Psoas muscle (tissue), 8 donors: ENCODE data around the gene PARP1. TPM values are rescaled to one million over a fixed set of nuclear protein-coding genes. Genes with fewer than 3 reads are reported as not detected.

Experiments
- ATAC-seq, 4 donors: fragments of 200-7000 bp; cut with Tn5 transposase; one replicate each; pipeline ENCODE4 v1.9.1; 2020; ENCODE audit warnings: moderate library complexity in 3 of 4, mild to moderate bottlenecking in 2 of 4
- DNase-seq, 2 donors: peaks; one replicate each; pipeline ENCODE4 v3.0.0-alpha.2; 2020
- H3K27ac ChIP-seq: fragments of 200-600 bp; one replicate; pipeline ENCODE4 v1.8.0; 2022
- H3K27me3 ChIP-seq, 3 donors: fragments of 200-600 bp in 1 of 3; one replicate each; pipeline versions ENCODE4 v1.6.1 to v1.8.0; 2013 to 2022; ENCODE audit warnings: low read length in 2 of 3, mild to moderate bottlenecking in 2 of 3, moderate library complexity in 1 of 3; ENCODE audit not compliant: insufficient read depth in 3 of 3
- H3K36me3 ChIP-seq, 2 donors: fragments of 200-600 bp in 1 of 2; one replicate each; pipeline versions ENCODE4 v1.6.1 to v1.8.0; 2013 to 2022; ENCODE audit warnings: low read depth in 1 of 2, mild to moderate bottlenecking in 1 of 2, moderate library complexity in 1 of 2; ENCODE audit not compliant: insufficient read depth in 1 of 2
- H3K4me1 ChIP-seq: fragments of 200-600 bp; one replicate; pipeline ENCODE4 v1.8.0; 2022
- H3K4me3 ChIP-seq: fragments of 200-600 bp; one replicate; pipeline ENCODE4 v1.8.0; 2022; ENCODE audit warnings: mild to moderate bottlenecking
- H3K9me3 ChIP-seq: fragments of 200-600 bp; one replicate; pipeline ENCODE4 v1.8.0; 2022
- CTCF ChIP-seq: fragments of 200-600 bp; IDR thresholded peaks from one replicate; pipeline ENCODE4 v1.8.0; 2022; ENCODE audit warnings: antibody characterized with exemption
- WGBS, 3 donors: extraction: QIAGEN DNeasy Blood & Tissue Kit; methylation state at CpG; one replicate each; pipeline versions ENCODE4 v1.1.6 to v1.1.7; 2013; 5-methylcytosine and 5-hydroxymethylcytosine counted together
- intact Hi-C, 2 donors: fragments of 100-400 bp; cut with DNase I; formaldehyde crosslinking; loops; one replicate each; pipeline versions ENCODE4 v1.11.0 to v1.14.2; 2022
- polyA plus RNA-seq, 3 donors: library from polyadenylated mRNA; stranded (reverse); fragments of 200-250 nt; gene quantifications; one replicate each; pipeline ENCODE4 v1.2.3, GENCODE V29; 2013
- total RNA-seq, 4 donors: library from RNA; stranded (reverse); fragmentation: NEBNext Ultra II Directional in 2 of 4; extraction: Animal tissue kit (Norgen Biotek cat#: 25700) in 2 of 4; gene quantifications; one replicate each; pipeline versions ENCODE4 v1.2.1 to v1.2.4, GENCODE V29; 2021 to 2023
- donor health status: healthy with polysubstance abuse.
- donor health status: DM: no; HTN: no; CAD: no; lungs with moderate emphysema.
- donor health status: Bipolar disorder and iron deficiency.
- donor health status: healthy.
- donor health status: DM: yes; HTN: yes; CAD: no.
- donor health status: DM: no; HTN: no; CAD: no.
- donor health status: DM: no; HTN: no; CAD: no.
- donor health status: DM: yes; HTN: yes; CAD: no.

Gene PARP1
- total and polyA plus RNA-seq, 7 donors, result 23.8 to 85.8 (median 54.7) TPM

GRCh38 chr1:226403201-226404034 lies 4.5 kb downstream of the PARP1 start:
- 63 to 75% (median 68%) methylated on average over 15 of the region's 15 CpGs for WGBS, 3 donors
- Histone ChIP-seq H3K27me3 (no peaks in the 10 kb centered on the region), H3K9me3 (no peaks in the 10 kb centered on the region), H3K4me3 (no peak overlapping the region), H3K4me1 (peaks cover 67% of the 10 kb centered on the region), H3K36me3 (peaks cover 0 to 28% of the 10 kb centered on the region in 2 donors), H3K27ac (no peak overlapping the region)
- DNase-seq, result no peak
- intact Hi-C loops, result no loop called here
- TF ChIP-seq CTCF, result peak; percentile 10
- ATAC-seq, result no peak

GRCh38 chr1:226402739-226403165 lies 5.1 kb downstream of the PARP1 start:
- 41 to 49% (median 48%) methylated on average over 4 of the region's 4 CpGs for WGBS, 3 donors
- Histone ChIP-seq H3K27me3 (no peaks in the 10 kb centered on the region), H3K27ac (no peak overlapping the region), H3K9me3 (no peaks in the 10 kb centered on the region), H3K36me3 (peaks cover 0 to 29% of the 10 kb centered on the region in 2 donors), H3K4me1 (peaks cover 69% of the 10 kb centered on the region), H3K4me3 (no peak overlapping the region)
- no peak for ATAC-seq
- TF ChIP-seq CTCF, result no peak
- no peak for DNase-seq
- intact Hi-C loops, result no loop called here

- H3K27ac ChIP-seq, result peak overlapping the region; percentile 65
- no peak for TF ChIP-seq CTCF
- H3K4me1 ChIP-seq, result peaks cover 71% of the 10 kb centered on the region
- DNase-seq (no peak), ATAC-seq (no peak)
- peak overlapping the region; percentile 5 for H3K4me3 ChIP-seq
- no peaks in the 10 kb centered on the region for H3K27me3 ChIP-seq
- no peaks in the 10 kb centered on the region for H3K9me3 ChIP-seq
- peaks cover 0 to 29% of the 10 kb centered on the region in 2 donors for H3K36me3 ChIP-seq
- intact Hi-C loops, result no loop called here
- 56 to 62% (median 61%) methylated on average over 9 of the region's 9 CpGs for WGBS, 3 donors
Observed at GRCh38 chr1:226401355-226402303, 6.3 kb downstream of the PARP1 start.

- H3K4me3 ChIP-seq, result peak overlapping the region; percentile 5
- no peak for DNase-seq
- TF ChIP-seq CTCF, result no peak
- H3K27me3 ChIP-seq, result no peaks in the 10 kb centered on the region
- peaks cover 0 to 32% of the 10 kb centered on the region in 2 donors for H3K36me3 ChIP-seq
- peak in 3 of 4 donors; percentile 44 to 72 (median 65) for ATAC-seq
- H3K4me1 ChIP-seq, result peaks cover 63% of the 10 kb centered on the region
- WGBS, 3 donors, result 27 to 50% (median 31%) methylated on average over 11 of the region's 11 CpGs
- H3K27ac ChIP-seq, result peak overlapping the region; percentile 65
- intact Hi-C loops, result no loop called here
- no peaks in the 10 kb centered on the region for H3K9me3 ChIP-seq
Observed at GRCh38 chr1:226400519-226401354, 7.2 kb downstream of the PARP1 start.
